Measurements from ENCODE around the gene AZIN2. TPM values are rescaled to one million over a fixed set of nuclear protein-coding genes. Genes with fewer than 3 reads are reported as not detected.

Gene AZIN2
- total RNA-seq, 2 experiments from 2014 or later: 2.5 TPM

DNA sequence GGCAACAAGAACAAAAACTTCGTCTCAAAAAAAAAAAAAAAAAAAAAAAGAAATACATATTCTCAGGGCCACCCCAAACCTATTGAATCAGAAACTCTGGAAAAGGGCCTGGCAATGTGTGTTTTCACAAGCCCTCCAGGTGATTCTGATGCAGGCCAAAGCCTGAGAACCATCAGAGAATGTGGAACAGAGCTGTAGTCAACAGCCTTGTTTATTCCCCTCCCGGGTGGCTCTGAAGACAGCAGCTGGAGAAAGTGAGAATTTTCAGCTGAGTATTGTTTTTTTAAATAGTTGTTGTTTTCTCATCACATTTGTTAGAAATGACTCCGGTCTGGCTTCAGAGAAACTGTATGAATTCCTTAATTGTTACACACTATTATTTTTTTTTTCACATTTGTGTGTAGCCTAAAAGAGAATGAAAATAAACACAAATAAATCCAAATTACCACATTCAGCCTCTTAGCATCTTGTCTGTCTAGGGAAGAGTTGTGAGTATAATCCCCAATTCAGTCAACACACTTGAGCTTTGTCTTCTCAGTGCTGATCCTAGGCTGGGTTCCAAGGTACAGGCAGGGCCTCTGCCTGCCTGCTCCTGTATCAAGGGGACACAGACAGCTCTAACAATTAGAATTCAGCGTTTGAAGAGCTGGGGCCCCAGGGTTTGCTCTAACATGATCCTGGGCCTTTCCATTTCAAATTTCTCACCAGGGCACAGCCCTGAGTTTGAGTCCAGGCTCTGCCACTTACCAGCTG, 6.6 kb upstream of the AZIN2 start:
- TF ChIP-seq, protein P1, sequence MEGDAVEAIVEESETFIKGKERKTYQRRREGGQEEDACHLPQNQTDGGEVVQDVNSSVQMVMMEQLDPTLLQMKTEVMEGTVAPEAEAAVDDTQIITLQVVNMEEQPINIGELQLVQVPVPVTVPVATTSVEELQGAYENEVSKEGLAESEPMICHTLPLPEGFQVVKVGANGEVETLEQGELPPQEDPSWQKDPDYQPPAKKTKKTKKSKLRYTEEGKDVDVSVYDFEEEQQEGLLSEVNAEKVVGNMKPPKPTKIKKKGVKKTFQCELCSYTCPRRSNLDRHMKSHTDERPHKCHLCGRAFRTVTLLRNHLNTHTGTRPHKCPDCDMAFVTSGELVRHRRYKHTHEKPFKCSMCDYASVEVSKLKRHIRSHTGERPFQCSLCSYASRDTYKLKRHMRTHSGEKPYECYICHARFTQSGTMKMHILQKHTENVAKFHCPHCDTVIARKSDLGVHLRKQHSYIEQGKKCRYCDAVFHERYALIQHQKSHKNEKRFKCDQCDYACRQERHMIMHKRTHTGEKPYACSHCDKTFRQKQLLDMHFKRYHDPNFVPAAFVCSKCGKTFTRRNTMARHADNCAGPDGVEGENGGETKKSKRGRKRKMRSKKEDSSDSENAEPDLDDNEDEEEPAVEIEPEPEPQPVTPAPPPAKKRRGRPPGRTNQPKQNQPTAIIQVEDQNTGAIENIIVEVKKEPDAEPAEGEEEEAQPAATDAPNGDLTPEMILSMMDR (IDR thresholded peaks at IDR 0.05): no peak
- Mint-ChIP-seq H3K4me3 (no peak overlapping the region), H3K4me1 (ENCODE audit: low read depth) (no peaks in the 10 kb centered on the region), H3K9me3 (no peaks in the 10 kb centered on the region), H3K36me3 (ENCODE audit: low read depth) (no peaks in the 10 kb centered on the region), H3K27ac (no peak overlapping the region), H3K27me3 (no peaks in the 10 kb centered on the region)
- CTCF ChIA-PET: interaction anchor here (1.0 to 1.8 kb wide), 2 partner anchors 20 to 236 kb away, joined by 3 to 5 read pairs; no protein-coding TSS in a partner anchor
- POLR2A ChIA-PET: no interaction called here
- ATAC-seq (no peak), DNase-seq (no peak)
- intact Hi-C loops (cut with micrococcal nuclease): no loop called here

DNA sequence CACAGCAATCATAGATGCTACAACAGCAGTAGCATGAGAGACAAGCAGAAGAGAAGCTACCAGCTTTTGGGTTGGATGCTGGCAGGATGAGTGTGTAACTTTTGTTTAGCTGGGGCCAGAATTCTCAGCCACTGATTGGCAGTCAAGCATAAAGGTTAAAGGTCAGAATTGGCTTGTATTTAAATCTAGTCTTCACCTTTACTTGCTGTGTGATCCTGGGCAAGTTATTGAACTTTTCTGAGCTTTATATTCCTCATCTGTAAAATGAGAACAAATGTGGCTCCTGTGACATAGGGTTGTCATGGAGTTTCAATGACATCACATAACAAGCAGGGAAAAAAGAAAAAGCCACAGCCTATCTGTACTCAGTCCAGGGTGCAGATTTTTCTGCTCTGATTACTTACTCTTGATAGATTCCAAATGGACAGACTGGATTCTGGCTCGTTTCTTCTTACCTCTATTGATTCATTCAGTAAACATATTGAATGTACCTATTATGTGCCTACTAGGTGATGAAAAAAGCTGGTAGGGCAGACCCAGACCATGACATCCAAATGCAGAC, 2.8 kb upstream of the AZIN2 start:
- Mint-ChIP-seq H3K4me3 (no peak overlapping the region), H3K36me3 (ENCODE audit: low read depth) (no peaks in the 10 kb centered on the region), H3K27me3 (no peaks in the 10 kb centered on the region), H3K9me3 (no peaks in the 10 kb centered on the region), H3K27ac (no peak overlapping the region), H3K4me1 (ENCODE audit: low read depth) (peaks cover 16% of the 10 kb centered on the region)
- ChIA-PET POLR2A (interaction anchor here (0.8 to 1.5 kb wide), 2 partner anchors 10 to 64 kb away, joined by 4 read pairs; no protein-coding TSS in a partner anchor), CTCF (interaction anchor here (0.7 to 2.1 kb wide), 3 partner anchors 18 to 179 kb away, joined by 3 to 6 read pairs (median 4); no protein-coding TSS in a partner anchor)
- DNase-seq (no peak), ATAC-seq (no peak)
- intact Hi-C loops (cut with micrococcal nuclease): no loop called here
- TF ChIP-seq, protein P1 (IDR thresholded peaks at IDR 0.05): no peak

GRCh38 chr1:33080373-33080772, 580 bp upstream of the AZIN2 start:
- ATAC-seq (no peak), DNase-seq (no peak)
- POLR2A ChIA-PET: interaction anchor here (0.8 to 1.7 kb wide), 3 partner anchors 16 to 117 kb away, joined by 3 to 4 read pairs (median 3); no protein-coding TSS in a partner anchor
- intact Hi-C loops (cut with micrococcal nuclease): loop anchor here (10.0 kb wide), 1 partner anchor 146 kb away; no protein-coding TSS in a partner anchor
- Mint-ChIP-seq H3K9me3 (no peaks in the 10 kb centered on the region), H3K27ac (no peak overlapping the region), H3K4me1 (ENCODE audit: low read depth) (peaks cover 16% of the 10 kb centered on the region), H3K4me3 (peak overlapping the region; percentile 74), H3K36me3 (ENCODE audit: low read depth) (no peaks in the 10 kb centered on the region), H3K27me3 (no peaks in the 10 kb centered on the region)
- CTCF ChIA-PET: interaction anchor here (0.8 to 2.0 kb wide), 8 partner anchors 14 to 368 kb away, joined by 3 to 9 read pairs (median 5); no protein-coding TSS in a partner anchor
- TF ChIP-seq, protein P1 (IDR thresholded peaks at IDR 0.05): no peak

DNA sequence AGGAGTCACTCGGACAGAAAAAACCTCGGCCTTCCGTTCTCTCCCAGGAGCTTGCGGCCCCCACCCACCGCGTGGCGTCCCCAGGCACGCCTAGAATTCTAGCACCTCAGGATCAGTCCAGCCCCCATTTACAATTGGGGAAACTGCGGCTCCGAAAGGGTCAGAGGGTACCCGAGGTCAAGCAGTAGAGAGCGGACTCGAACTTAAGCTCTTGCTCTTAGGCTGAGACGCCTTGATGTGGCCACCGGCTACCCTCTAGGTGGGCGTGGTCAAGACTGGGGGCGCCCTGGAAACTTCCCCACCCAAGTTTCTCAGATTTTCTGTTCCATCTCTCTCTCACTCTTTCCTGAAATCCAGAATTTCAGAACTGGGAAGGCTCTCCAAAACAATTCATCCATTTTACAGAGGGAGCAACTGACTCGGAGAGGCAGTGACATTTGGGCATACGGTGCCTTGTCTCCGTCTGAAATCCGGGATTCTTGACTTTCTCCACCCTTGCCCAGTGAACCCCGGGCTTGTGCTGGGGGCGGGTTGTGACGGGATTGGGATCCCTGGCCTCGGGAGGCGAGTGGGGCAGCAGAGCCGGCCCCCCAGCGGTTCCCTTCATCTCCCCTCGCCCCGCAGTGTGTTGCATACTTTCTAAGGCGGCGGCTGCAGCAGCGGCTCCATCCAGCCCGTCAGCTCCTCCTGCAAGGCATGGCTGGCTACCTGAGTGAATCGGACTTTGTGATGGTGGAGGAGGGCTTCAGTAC, 777 bp downstream of the AZIN2 start:
- H3K4me3 Mint-ChIP-seq: peak overlapping the region; percentile 74
- TF ChIP-seq, protein P1 (IDR thresholded peaks at IDR 0.05): no peak
- CTCF ChIA-PET: interaction anchor here (1.4 to 6.9 kb wide), 3 partner anchors 13 to 206 kb away, joined by 5 to 59 read pairs (median 9); no protein-coding TSS in a partner anchor
- intact Hi-C loops (cut with micrococcal nuclease): loop anchor here (10.0 kb wide), 1 partner anchor 147 kb away; no protein-coding TSS in a partner anchor
- POLR2A ChIA-PET: interaction anchor here (0.6 kb wide), 1 partner anchor 132 kb away, joined by 4 read pairs; no protein-coding TSS in a partner anchor
- ATAC-seq: no peak
- no peaks in the 10 kb centered on the region for H3K36me3 Mint-ChIP-seq (ENCODE audit: low read depth)
- no peaks in the 10 kb centered on the region for H3K9me3 Mint-ChIP-seq
- no peak overlapping the region for H3K27ac Mint-ChIP-seq
- H3K4me1 Mint-ChIP-seq (ENCODE audit: low read depth): peaks cover 18% of the 10 kb centered on the region
- H3K27me3 Mint-ChIP-seq: no peaks in the 10 kb centered on the region
- DNase-seq: no peak
